CD4-positive, alpha-beta T cell treated with Interleukin-15 for 4 hours (primary cell): Measurements from ENCODE around the gene PHF14.

Source experiments
- DNase-seq: peaks from one replicate; pipeline ENCODE4 v3.0.0-alpha.2; 2020; ENCODE audit warnings: low spot score

The PHF14 gene

DNA sequence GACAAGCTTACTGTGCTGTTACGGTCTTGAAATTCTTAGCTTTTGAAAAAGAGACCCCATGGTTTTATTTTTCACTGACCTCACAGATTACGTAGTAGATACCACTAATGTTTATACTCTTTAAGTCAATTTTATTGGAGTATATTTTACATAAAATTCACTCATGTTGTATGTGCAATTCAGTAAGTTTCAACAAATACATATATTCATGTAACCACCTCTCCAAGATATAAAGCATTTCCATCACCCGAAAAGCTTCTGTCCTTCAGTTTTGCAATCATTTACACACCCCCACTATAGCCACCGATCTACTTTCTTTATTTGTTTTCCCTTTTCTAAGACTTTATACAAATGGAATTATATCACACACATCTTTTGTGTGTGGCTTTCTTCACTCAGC is 199.2 kb downstream of the PHF14 start:
- no peak for DNase-seq

DNA sequence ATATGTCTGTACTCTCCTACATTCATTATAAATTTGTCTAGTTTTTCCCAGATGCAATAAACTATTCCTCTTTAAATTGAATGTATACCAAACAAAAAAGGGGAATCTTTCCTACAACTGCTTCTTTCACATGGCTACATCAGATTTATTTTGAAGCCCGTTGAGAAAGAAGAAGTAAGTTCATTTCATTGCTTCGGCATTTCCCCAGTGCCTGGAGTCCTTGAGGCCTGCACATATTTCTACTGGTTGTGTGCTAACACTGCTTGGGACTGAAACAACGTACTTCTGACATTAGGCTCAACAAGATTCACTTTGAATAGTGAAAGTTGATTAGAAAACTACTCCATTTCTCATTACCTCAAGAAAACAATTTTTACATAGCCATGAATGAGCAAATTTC is 201.7 kb downstream of the PHF14 start:
- no peak for DNase-seq

DNA sequence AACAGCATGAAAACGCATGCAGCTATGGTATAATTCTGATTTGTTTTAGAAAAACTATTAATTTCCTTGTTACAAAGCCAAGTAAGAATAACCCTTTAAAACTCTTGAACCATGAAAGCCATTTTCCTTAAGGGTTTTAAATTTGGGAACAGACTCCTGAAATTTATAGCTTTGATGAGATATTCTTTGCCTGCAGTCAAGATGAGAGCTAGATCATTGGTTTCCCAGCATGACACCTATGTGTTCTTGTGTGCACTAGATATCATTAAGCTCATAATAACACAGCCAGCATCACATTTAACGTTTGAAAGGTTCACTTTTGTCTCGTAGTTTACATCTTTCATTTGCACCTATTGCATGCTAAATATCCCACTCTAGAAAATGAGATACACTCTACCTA is 202.2 kb downstream of the PHF14 start:
- DNase-seq: no peak

DNA sequence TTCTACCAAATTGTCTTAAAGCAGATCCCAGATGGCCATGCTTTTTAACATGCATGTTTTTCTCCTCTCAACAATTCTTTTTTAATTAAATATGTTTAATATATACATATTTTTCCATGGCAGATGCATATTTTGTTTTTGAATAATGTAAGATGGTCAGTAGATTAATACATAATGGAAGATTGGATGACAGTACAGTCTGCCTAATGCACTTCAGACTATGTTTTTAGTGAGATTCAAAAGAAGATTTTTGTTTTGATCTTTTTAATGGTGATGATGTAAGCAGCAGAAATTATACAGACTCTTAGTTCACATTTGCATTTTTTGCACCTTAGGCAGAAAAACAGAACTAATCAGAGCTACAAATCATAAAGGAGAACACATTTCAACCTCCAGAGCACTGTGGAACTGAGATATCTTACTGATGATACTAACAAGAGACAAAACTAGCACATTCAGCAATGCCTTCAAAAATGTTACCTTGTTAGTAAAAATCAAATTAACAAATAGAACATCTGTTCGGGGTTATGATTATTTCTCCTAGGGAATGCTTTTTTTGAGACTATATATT is 203.4 kb downstream of the PHF14 start:
- DNase-seq: no peak

DNA sequence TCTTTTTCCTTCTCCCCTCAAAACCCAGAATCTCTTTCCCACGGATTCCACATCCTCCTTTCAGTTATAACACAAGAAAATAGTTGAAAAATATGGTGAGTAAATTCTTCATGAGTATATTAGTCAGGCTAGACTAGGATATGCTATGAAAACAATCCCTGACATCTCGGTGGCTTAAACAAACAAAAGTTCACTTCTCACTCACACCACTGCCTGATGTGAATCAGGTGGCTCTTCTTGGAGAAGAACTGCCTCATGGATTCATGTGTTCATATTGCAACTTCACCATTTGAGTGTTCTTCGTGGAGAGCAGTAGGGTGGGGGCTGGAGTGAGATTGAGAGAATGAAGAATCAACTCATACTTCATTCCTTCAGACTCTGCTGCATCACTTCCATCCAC is 204.1 kb downstream of the PHF14 start:
- no peak for DNase-seq

DNA sequence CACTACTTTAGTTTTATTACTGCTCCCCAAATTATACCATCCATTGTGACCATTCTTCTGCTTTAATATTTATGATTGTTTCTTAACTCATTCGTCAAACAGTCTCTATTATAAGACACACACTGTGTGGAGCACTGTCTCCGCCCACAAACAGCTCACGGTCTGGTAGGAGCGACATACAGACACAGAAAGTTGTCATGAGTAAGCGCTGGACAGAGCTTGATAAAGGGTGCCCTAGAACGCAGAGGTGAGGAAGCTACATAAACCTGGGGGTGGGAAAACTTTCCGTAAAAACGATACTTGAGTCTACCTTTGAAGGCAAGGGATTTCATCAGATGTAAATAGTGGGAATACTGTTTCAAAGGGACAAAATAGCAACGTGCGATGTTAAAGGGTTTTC is 207.9 kb downstream of the PHF14 start:
- DNase-seq: no peak

DNA sequence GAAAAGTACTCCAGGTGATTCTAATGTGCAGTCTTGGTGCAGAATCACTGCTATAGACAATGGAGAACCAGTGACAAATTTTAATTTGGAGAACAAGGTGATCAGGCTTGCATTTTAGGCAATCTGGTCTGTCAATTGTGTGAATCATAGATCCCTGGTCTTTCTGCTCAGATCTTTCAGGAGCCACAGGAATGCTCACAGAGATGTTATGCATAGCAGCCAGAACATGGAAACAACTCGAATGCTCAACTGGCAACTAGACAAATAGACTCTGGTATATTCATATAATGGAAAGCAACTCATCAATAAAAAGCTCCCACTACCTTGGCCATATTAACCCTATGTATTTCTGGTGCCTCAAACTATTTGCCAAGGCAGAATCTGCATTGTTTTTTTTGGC is 209.1 kb downstream of the PHF14 start:
- no peak for DNase-seq

DNA sequence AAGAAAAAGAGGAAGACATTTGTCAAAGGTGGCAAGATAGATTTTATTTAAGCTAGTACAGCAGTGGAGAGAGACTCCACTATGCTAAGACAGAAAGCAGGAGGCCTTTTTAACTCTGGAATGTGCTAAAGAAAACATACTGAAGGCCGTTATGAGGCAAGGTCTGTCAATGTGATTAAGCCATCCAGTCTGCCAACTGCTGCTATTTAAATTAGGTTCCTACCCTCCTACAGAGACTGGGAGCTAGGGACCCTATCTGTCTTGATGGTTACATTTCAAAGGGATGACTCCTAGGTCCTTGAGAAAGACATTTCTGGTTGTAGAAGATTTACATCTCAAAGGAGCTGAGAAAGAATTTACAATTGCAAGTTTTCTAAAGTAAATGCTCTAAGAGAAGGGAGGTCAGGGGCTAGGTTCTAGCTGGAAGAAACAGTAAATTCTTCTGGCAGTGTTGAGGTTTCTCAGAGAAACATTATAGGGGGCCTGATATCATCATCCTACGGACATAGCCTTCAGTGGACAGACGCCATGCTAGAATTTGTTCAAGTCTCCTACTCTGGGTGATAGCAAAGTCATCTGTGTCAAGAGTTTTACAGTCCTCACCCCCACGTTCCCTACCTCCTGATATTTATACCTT is 211.6 kb downstream of the PHF14 start:
- DNase-seq: no peak

DNA sequence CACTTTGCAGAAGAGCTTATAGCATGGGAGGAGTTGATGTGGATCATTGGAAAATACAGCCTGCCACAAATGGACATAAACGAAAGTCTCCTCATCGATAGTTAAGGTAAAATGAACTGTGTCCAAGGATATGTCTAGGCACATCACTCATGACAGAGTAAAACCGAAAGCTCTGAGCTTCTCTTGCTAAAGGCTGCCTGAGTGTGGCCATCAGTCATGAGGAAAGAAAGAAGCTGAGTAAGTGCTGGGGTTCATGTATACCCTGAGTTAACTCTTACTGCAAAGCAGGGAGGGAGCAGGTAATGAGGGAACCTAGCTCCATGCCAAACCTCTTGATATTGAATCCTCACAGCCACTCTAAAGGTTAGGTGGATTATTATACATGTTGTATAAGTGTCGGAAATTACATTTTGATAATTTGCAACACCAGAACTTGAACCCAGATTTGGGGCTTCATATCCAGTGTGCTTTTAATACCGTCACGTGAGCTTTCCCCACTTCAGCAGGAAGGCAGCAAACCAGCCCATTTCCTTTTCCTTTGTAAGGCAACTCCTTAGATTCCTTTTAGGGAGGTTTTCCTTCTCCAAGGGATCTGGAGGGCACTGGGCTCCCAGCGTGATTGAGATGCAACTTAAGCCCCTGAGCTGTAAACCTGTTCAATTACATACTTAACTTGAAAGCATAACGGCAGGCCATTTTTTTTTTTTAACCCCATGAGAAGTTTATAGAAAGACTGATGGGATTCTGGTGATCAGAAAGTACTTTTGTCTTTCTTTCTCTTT is 215.0 kb downstream of the PHF14 start:
- DNase-seq: no peak

DNA sequence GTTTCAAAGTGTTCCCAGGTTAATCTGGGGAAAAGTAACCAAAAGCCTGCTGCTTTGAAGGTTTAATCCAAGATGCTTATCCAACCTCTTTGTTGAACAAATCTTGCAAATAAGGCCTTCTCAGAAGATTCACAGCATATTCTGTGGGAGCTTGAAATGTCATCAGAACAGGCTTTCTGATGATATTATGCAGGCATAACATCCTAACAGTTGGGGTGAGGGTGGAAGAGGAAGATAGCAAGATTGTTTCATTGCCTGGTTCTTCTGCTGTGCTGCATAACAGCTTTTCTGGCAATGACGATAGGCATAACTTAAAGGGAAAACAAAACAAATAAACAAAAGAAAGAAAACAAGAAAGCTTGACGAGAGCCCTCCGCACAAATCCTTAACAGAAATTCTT is 217.4 kb downstream of the PHF14 start:
- no peak for DNase-seq

DNA sequence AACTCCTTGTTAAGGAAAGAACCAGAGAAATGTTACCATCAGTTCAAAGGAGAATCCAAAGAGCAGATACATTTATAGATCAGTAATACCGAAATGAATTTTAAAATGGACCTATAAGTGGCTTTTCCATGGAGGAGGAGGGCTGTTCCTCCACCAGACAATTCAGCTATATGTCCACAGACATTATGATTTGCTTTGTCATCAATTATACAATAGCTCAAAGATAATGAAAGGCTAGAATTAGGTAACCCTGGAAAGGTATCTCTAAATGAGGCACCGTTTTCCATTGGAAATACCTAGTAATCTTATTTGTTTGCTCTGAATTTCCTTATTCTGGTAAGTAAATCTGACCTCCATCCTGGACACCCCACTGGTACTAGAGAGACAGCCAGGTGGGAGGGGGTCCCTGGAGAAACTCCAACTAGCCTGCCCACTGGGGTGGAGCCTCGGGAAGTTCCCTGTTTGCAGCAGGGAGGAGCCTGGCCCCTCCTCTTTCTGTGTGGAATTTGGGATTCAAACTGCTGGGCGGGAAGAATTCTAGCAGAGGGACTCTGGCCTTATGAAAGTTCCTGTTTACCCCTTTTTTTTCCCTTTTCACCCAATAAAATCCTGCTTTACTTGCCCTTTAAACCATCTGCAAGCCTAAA is 218.0 kb downstream of the PHF14 start:
- DNase-seq: no peak

DNA sequence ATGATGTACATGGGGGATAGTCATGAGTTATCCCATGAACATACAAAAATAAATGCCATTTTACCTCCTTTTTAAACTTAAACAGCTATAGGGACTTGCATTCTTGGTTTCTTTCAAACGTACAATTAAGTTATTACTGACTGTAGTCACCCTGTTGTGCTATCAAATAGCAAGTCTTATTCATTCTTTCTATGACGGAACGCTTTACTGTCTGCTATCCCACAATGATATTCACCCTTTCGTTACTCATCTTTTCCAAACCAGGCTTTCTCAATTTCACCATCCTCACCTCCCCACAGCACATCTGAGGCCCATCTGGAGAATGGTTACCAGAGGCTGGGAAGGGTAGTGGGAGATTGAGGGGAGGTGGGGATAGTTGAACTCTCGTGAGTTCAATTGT is 218.8 kb downstream of the PHF14 start:
- DNase-seq: no peak

DNA sequence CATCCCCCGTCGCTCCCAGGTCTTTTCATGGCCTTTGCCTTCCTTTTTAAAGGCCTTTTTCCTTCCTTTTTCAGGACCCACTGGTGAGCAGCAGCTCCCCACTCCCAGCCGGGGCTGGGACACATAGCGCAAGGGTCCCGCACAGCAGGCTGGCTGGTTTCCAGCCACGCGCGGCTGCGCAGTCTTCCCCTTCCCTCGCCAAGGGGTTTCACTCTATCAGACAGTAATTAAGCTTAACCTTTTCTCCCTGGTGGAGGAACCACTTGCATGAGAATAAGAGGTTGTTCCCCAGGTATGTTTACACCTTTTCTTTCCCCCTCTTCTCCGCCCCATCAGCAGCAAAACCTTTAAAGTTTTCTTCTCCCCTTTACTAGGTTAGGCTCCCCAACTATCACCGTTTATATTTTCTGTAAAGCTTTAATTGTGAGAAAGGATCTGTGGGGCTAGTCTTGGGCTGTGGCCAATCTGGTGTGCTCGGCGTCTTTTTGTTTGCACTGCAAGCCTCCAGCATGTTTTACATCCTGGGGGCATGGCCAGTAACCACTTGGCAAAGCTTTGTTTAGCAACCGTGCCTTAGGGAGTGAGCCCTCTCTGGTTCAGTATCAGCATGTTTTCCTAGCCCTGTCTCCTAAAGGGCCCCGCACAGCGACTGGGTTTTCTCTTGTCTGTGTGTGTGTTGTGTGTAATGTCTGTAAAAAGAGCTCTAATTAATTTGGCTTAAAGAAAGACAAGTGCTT is 219.6 kb downstream of the PHF14 start:
- no peak for DNase-seq

DNA sequence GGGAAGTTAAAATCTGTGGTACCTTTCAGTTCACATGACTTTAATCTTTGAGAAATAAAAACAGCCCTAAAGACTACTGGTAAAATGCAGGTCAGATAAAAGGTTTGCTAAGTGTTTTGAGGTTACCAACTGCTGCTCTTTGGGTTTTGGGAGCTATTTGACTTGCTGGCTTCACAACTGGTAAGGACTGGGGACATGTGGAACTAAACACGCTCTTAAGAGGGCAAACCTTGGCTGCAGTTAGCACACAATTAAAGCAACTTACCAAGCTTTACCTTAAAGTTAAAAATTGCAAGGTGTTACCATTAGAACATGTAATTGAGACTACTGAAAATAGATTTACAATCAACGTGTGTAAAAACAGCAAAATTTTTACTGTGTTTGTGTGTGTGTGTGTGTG is 220.2 kb downstream of the PHF14 start:
- DNase-seq: no peak

DNA sequence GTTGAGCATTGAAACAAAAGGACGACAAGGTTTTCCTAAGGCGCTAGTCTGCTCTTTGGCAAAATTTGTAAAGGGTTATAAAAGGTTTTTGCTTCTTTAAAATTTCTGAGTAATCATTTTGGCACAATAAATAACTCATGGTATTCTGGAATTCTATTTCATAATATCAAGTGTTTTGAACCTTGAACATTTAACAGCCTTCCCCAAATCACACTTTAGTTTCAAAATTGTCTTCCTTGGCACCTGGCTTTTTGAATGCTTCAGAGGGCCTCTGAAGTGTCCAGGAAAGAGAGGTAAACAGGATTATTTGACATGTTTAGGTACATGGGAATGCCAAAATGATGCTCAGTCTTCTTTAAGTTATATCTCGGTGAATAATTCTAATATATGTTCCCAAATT is 220.8 kb downstream of the PHF14 start:
- no peak for DNase-seq

DNA sequence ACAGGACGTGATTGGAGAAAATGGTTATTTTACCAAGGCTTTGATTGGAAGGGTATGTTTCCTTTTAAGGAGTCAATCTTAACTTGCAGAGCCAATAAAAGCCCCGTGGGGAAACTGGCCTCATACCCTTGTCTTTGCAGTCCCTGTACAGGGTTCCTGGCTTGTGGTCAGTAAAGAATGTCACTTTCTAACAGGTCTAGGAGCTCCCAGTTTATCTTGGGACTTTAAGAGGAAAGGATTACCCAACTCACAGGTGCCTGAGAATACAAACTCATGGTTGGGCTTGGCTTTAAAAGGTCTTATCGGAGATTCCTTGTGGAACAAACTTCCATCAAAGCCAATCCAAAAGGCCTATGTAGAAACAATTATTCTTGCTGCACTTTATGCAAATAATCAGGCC is 221.8 kb downstream of the PHF14 start:
- no peak for DNase-seq

DNA sequence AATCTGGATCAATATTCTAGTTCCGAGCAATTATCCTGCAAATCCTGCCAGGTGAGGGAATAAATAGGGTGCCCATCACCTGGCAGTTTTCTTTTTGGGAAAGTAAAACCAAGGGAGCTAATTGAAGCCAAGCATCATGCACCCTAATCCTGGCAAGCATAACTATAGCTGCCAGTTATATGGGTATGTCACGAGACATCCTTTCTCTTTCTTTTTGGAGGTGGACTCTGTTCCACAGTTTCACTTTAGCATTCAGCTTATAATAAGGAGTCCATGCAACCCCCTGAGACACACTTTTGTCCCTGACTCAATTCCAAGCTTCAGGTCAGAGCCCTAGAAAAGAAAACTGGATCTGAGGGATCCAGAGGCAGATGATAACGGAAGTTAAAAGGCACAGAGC is 222.5 kb downstream of the PHF14 start:
- DNase-seq: no peak

DNA sequence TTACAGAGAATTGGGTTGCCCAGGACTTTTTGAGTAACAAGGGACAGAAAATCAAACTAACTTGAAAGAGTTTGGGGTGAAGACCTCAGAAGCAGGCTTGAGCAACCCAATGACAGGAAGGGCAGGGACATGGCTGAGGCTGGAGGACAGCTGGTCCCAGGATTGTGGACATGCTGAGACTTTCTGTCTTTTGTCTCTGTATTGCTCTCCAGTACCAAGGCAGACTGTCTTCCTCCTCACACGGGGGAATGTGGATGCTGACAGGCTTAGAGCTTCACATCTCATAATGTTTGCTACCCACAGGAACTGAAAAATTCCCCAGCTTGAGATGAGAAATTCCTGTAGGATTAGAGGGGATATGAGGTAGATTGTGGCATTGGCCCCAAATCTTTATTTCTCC is 229.6 kb downstream of the PHF14 start:
- DNase-seq: no peak

DNA sequence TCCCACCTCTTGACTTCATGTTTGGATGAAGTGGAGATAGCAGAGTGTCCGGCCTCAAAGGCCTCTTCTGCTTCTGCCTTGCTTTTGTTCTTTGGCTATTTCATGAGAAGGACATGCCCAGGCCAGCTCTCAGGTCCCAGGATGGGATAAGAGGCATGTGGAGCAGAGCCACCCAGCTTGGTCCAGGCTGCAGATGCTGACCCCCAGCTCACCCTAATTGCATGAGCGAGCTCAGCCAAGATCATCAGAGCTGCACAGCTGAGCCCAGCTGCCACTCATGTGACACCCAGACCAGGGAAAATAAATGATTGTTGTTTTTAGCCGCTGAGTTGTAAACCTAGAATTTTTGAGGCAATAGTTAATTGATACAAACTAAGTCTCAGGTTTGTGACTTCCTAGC is 230.0 kb downstream of the PHF14 start:
- DNase-seq: no peak

DNA sequence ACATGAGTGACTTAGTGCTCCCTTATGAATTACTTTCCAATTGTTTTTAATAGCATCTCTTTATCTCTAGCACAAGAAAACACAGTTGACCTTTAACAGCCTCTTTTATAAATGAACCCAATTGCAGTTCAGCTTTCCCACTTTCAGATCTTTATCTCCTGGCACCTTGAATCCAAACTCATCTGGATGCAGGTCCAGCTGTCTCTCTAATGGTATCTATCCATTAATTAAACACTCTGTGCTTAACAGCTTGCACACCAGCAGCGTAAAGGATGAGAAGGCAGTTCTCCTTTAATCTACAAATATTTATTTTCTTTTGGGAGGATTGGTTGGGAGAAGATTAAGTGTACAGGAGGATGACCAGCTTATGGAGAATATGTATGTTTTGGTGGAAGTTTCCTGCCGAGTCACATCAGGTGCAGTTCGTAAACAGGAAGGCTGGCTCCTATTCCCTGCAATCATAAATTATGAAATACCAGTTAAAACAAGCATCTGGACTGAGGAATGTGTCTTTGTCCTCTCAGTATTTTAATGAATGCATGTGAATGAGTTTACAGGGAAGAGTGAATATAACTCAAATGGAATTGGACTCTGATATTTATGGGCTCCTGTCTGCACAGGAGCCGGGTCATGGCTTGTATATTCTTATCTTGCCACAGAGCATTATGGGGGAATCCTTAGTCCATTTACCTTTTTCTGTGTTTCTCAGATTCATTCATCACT is 232.7 kb downstream of the PHF14 start:
- DNase-seq: no peak

DNA sequence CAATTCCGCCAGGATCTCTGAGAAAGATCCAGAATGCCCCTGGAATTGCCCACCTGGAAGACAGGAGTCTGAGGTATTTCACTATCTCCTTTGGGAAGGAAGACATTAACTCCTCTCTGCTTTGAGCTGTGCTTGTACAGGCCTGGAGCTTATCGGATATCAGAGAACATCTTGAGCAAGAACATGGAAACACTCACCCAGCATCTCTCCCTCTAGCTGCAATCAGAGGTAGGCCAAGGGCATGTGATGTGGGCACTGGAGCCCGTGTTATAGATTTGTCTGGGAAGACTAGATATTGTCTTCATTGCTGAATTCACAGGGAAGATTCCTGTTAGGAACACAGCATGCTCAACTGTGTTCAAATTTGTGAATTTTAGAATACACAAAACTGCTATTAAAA is 233.9 kb downstream of the PHF14 start:
- DNase-seq: no peak
